GM18870 (cell line): ENCODE results near the gene NT5DC3.

Source experiments
- ATAC-seq: cut with Tn5 transposase; IDR thresholded peaks from one replicate; pipeline ENCODE4 v1.9.1; 2021; ENCODE audit warnings: moderate library complexity; ENCODE audit not compliant: unreplicated experiment

NT5DC3 gene

DNA sequence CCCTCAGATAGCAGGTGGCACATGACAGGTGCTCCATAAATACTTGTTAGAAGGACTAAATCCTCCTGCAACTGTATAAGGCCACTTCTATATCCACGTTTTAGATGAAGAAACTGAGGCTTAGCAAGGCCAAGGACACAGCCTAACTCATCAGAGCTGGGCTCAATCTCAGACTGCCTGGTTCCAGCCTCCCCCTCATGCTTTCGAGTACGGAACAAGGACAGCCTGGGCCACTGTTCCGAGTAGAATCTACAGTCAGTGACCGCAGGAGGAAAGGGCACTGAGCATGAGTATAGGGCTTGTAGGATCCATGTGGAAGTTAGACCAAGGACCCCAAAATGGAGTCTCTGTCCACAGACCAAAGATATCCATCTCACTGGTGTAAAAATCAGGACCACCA, 84.6 kb downstream of the NT5DC3 start:
- no peak for ATAC-seq

DNA sequence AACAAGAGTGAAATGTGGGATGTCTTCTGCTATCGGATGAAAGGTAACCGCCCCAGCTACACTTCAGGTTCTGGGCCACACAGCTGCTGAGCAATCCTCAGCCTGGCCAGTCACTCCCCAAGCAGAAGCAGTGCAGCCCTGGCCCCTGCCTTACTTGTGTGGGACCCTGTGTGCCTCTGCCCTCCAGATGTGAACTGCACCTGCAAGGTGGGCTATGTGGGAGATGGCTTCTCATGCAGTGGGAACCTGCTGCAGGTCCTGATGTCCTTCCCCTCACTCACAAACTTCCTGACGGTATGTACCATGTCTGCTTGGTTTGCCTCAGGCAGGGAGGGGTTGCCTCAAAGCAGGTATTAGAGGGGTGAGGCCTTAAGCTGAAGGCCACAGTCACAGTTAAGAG, 85.6 kb downstream of the NT5DC3 start:
- no peak for ATAC-seq

DNA sequence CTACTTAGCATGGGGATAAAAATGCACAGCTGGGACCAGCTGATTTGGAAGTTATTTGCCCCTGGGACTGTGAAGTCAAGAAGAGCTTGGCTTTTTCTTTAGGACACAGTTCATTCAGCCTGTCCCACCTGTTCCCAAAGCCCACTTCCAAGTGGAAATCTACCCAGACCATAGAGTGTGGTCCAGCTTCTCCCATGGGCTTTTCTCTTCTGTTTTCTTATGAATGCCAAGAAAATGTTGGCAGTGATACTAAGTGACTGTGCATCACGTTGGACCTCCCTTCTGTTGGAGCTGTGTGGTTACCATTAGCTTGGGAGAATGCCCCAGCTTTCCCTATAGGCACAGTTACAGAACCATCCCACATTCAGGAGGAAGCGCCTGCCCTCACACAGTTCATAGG, 89.4 kb downstream of the NT5DC3 start:
- no peak for ATAC-seq

DNA sequence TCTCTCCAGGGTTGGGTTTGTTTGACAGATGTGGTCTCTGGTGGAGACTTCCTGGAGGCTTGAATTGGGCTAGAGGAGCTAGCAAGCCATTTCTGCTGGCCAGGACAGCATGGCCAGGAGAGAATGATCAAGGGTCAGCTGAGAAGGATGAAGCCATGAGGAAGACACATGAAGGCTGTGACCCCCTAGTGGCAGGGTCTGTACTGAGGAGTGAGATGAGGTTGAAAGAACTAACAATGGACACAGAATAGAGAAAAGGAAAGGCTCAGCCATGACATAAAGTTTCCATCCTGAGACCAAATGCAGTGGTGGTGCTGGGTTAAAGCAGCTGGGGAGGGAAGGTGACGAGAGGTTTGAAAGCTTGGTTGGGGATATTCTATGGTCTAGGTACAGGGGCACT, 89.9 kb downstream of the NT5DC3 start:
- ATAC-seq: no peak

DNA sequence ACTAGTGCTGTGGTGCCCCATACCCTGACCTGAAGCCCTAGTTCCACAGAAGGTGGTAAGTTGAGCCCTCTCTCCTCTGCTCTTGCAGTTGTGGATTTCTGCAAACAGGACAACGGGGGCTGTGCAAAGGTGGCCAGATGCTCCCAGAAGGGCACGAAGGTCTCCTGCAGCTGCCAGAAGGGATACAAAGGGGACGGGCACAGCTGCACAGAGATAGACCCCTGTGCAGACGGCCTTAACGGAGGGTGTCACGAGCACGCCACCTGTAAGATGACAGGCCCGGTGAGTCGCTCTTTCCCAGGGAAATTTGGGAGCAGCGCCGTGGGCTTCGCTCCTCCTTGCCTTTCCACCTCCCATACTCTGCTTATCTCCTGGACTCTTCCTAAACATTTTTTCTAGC, 92.2 kb downstream of the NT5DC3 start:
- ATAC-seq: no peak

DNA sequence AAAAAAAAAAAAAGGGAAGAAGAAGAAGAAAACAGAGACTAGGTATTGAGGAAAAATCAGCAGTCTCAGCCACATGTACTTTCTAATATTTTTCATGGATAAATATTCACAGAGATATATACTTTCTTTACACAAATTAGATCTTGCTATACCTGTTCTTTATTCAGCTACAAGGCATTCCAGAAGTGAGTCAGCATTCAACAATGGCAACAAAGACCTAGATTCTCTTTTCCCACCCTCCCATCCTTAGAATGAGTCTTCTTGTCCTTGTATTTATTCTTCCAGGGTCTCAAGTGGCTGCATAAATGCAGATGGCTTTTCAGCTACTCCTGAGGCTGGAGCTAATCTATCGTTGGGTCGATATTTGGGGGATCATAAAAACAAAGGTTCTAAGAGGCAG, 93.0 kb downstream of the NT5DC3 start:
- ATAC-seq: no peak

DNA sequence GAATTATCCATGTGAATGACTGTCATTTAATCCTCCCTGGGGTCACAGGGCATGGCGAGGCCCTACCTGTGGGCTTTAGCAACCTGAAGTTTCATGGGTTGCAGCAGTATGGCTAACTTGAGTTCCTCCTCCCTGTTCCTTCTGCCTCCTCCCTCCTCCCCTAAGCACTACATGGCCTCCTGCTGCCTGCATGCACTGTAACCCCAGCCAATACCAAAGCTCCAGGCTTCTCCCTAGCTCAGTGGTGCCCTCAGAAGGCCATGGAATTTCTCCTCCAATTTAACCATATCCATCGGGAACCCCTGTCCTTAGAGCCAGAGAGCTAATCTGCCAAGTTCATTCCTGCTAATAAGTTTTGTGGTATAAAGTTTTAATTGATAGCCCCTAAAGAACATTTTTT, 95.1 kb downstream of the NT5DC3 start:
- no peak for ATAC-seq

DNA sequence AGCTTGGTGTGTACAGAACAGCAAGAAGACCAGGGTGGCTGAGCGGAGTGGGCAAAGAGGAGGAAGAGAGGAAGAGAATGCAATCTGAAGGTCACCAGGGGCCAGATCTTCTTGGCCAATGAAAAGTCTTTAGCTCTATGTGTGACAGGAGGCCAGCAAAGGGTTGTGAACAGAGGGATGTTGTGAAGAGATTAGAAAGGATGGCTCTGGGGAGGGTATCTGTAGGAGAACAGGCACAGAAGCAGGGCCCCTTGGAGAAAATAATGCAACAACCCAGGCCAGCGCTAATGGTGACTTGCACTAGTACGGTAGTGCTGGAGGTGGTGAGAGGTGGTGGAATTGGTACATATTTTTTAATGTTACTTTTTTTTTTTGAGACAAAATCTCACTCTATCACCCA, 97.2 kb downstream of the NT5DC3 start:
- no peak for ATAC-seq

DNA sequence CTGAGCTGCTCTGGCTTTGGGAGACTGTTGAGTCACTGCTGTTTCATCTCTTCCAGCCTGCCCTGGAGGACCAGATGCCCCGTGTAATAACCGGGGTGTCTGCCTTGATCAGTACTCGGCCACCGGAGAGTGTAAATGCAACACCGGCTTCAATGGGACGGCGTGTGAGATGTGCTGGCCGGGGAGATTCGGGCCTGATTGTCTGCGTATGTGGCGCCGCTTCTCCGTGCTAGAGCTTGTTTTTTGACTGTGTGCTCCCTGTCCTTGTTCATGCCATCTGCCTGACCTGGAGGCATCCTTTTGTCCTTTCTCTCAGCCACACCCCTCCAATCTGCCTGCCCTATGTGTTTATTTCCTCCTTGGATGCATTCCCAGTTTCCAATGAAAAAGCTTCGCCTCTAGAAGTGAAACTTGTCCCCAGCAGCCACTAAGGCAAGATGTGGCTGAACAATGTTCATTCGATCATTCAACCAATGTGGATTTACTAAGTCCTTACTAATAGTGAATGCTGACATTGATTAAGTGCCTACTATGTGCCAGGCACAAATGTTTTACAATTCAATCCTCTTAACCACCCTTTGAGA, 98.6 kb downstream of the NT5DC3 start:
- no peak for ATAC-seq

DNA sequence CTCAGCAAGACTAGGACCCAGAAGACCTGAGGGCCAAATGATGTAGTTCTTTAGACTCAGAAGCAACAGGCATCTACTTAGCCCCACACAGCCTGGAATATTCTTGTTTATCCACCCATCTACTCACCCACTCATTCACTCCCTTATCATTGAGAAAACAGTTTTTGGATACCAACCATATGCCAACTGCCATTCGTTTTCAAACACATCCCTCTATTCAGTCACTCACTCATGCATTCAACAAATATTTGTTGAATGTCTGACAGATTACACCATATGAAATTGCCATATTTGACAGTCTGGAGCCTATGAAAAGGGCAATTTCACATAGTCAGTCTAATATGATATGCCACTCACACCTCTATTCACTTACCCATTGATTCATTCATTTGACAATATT, 103.2 kb downstream of the NT5DC3 start:
- ATAC-seq: no peak

DNA sequence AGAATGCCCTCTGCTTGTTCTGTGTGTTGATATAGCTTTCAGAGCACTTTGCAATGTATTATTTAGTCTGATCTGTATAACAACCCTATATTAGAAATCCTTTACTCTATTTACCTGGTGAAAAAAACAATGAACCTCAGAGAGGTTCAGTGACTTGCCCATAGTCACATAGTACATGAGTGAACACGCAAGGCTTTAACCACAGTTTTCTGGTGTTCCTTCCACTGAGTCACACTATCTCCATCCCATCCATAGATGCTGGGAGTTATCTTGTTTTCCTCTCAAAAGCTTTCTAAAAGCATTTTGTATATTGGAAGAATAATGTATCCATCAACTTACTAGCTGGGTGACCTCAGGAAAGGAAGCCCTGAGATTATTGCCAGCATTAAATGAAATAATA, 104.5 kb downstream of the NT5DC3 start:
- no peak for ATAC-seq

DNA sequence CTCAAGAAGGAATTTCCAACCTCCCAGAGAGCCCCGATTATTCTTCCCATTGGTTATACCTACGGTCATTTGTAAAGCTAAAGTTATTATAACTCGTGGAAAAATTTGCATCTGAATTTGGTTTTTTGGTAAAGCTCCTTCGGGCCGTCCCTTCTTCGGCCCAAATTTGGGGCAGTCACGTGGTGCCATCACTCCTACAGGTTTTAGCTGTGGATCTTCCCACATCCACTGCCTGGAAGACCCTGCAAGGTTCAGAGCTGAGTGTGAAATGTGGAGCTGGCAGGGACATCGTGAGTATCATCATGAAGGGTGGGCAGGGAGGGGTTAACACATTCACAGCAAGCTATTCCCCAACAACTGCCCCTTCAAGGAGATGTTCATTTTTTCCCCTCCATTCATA, 105.7 kb downstream of the NT5DC3 start:
- ATAC-seq: no peak

DNA sequence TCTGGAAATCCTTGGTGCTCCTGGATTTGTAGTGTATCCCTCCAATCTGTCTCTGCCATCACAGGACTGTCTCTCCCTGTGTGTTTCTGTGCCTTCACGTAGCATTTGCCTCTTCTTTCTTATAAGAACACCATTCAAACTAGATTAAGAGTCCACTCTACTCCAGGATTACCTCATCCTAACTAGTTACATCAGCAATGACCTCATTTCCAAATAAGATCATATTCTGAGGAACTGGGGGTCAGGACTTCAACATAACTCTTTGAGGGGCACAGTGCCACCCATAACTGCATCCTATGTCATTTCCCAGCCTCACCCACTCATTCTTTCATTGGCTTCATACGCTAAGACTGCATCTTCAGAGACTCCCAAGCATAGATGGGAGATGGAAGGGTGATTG, 106.2 kb downstream of the NT5DC3 start:
- ATAC-seq: no peak

DNA sequence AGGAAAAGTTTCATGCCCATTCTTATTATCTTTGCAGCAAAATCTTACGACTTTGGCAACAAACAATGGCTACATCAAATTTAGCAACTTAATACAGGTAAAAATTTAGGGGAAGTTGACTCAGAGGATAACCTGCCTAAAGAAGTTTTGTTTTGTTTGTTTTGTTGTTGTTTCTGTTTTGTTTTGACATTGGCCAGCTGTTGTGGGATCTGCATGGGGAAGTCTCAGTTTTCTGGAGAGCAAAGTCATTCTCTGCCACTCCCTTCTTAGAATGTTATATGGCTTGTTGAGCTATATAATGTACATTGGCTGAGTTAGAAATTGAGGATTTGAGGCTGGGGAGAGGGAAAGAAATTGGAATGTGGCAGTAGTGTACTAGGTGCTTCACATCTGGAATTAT, 109.5 kb downstream of the NT5DC3 start:
- ATAC-seq: no peak

DNA sequence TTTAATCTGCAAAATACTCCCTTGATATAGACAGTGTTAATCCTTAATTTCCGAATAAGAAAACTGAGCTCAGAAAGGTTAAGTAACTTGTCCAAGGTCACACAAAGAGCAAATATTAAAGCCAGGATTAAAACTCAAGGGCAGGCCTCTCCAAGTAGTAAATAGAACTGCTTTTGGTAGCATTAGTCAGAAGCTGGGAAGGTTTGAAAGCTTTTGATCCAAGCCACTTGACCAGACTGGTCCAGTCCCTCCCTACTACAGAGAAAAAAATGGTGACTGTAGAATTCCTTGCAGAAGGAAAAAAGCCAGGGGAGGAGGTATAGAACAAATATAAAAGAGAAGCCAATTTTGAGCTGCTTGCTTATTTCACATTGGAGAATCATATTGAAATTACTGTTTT, 111.5 kb downstream of the NT5DC3 start:
- no peak for ATAC-seq

DNA sequence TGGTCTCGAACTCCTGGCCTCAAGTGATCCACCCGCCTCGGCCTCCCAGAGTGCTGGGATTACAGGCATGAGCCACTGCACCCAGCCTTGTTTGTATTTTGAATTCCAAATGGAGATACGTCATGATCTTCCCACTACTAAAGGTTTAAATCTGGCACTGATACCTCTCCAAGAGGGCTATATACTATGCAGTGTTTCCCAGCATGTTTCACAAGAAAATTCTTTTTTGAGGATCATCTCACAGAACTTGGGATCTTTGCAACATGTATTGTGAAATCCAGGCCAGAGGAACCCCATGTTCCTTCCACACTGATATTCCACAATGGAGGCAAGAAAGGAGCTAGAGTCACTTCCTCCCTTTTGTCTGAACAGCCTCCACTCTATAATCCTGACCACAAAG, 112.7 kb downstream of the NT5DC3 start:
- ATAC-seq: no peak

DNA sequence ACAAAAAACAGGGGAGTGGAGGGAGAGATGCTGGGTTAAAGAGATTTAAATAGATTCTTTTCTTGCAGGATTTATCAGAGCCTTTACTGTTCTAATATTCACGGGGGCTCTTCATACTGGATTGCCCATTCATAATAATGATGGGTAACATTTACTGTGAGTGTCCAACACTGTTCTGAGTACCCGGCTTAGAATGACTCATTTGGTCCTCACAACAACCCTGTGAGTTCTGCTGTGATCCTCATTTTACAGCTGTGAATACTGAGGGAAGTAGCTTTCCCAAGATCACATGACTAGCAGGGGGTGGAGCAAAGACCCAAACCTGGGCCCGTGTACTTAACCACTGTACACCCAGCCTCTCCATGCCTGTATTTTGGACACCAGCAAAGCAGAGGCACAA, 113.4 kb downstream of the NT5DC3 start:
- no peak for ATAC-seq

DNA sequence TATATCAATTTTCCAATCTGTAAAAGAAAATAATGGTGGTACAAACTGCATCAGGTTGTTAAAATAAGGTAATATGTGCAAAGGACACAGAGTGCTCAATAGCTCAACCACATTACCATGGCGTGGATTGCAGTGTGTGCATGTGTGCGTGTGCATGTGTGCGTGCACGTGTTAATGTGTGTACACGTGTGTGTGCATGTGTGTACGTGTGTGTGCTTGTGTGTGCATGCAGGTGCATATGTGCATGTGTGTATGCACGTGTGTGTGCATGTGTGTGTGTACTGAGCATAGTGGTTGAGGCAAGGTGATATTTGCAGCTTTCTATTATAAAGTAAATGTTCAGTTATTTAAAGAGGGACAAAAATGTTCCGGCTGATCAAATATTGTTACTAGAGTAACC, 115.6 kb downstream of the NT5DC3 start:
- no peak for ATAC-seq
